OCI-LY1 (cell line): ENCODE results near the gene TYMS.

Experiments used
- H2AFZ ChIP-seq: fragments of 200-600 bp; sonication (generic), shearing (Covaris generic); 2 replicates; pipeline ENCODE4 v1.6.0; 2014; ENCODE audit warnings: antibody characterized with exemption, mild to moderate bottlenecking, low read length
- H3F3A ChIP-seq: fragments of 200-600 bp; sonication (generic), shearing (Covaris generic); 2 replicates; pipeline ENCODE4 v1.6.0; 2014; ENCODE audit warnings: mild to moderate bottlenecking, antibody characterized with exemption, low read length, moderate library complexity; ENCODE audit not compliant: insufficient read depth
- H3K27ac ChIP-seq: fragments of 200-600 bp; sonication (generic); 2 replicates; pipeline ENCODE4 v1.5.1; 2014; ENCODE audit warnings: low read length, mixed run types, mild to moderate bottlenecking, low read depth; ENCODE audit not compliant: poor library complexity, severe bottlenecking
- H3K27me3 ChIP-seq: fragments of 200-600 bp; sonication (generic); 2 replicates; pipeline ENCODE4 v1.6.0; 2014; ENCODE audit warnings: antibody characterized with exemption, mild to moderate bottlenecking, low read length, moderate library complexity; ENCODE audit not compliant: insufficient read depth
- H3K36me3 ChIP-seq: fragments of 200-600 bp; sonication (generic); 2 replicates; pipeline ENCODE4 v1.6.1; 2014; ENCODE audit warnings: mild to moderate bottlenecking, antibody characterized with exemption, low read length, moderate library complexity, mixed read lengths; ENCODE audit not compliant: insufficient read depth
- H3K4me1 ChIP-seq: fragments of 200-600 bp; sonication (generic); 2 replicates; pipeline ENCODE4 v1.5.1; 2014; ENCODE audit warnings: mild to moderate bottlenecking, low read length, moderate library complexity; ENCODE audit not compliant: insufficient read depth, severe bottlenecking
- H3K4me2 ChIP-seq: fragments of 200-600 bp; sonication (generic), shearing (Covaris generic); 2 replicates; pipeline ENCODE4 v1.6.1; 2014; ENCODE audit warnings: low read length
- H3K4me3 ChIP-seq: fragments of 200-600 bp; sonication (generic); 2 replicates; pipeline ENCODE4 v1.5.1; 2014; ENCODE audit warnings: low read length, low read depth, mild to moderate bottlenecking, mixed read lengths; ENCODE audit not compliant: poor library complexity, severe bottlenecking
- H3K79me2 ChIP-seq: fragments of 200-600 bp; shearing (Covaris generic); 2 replicates; pipeline ENCODE4 v1.6.1; 2016; ENCODE audit warnings: mixed run types, low read length, mixed read lengths; ENCODE audit not compliant: insufficient read depth
- H3K9ac ChIP-seq: fragments of 200-600 bp; sonication (generic), shearing (Covaris generic); 2 replicates; pipeline ENCODE4 v1.6.1; 2014; ENCODE audit warnings: mild to moderate bottlenecking, low read length, mixed read lengths
- H3K9me2 ChIP-seq: fragments of 200-600 bp; sonication (generic), shearing (Covaris generic); 2 replicates; pipeline ENCODE4 v1.6.1; 2014; ENCODE audit warnings: low read depth, mild to moderate bottlenecking, low read length, mixed read lengths
- H3K9me3 ChIP-seq: fragments of 200-600 bp; shearing (Covaris generic); 2 replicates; pipeline ENCODE4 v1.6.1; 2014; ENCODE audit warnings: low read length, mixed read lengths
- H4K20me1 ChIP-seq: fragments of 200-600 bp; sonication (generic), shearing (Covaris generic); 2 replicates; pipeline ENCODE4 v1.6.0; 2016; ENCODE audit warnings: mild to moderate bottlenecking, low read length; ENCODE audit not compliant: insufficient read depth
- CTCF ChIP-seq: fragments of 200-600 bp; sonication (generic), shearing (Covaris generic); IDR thresholded peaks from 2 replicates; pipeline ENCODE4 v1.5.1; 2017; ENCODE audit warnings: mild to moderate bottlenecking, antibody characterized with exemption, low read length, moderate library complexity, mixed read lengths
- EZH2 ChIP-seq: fragments of 200-600 bp; sonication (generic), shearing (Covaris generic); IDR thresholded peaks from 2 replicates; pipeline ENCODE4 v1.8.0; 2017; ENCODE audit warnings: borderline replicate concordance, mixed run types, mild to moderate bottlenecking, antibody characterized with exemption, low read length, moderate library complexity, mixed read lengths

Gene TYMS

GRCh38 chr18:715626-716025, 58.2 kb downstream of the TYMS start:
- no peaks in the 10 kb centered on the region for H3K27me3 ChIP-seq
- H2AFZ ChIP-seq, result no peak overlapping the region
- H3K4me2 ChIP-seq, result no peak overlapping the region
- no peaks in the 10 kb centered on the region for H3K36me3 ChIP-seq
- H3F3A ChIP-seq, result no peaks in the 10 kb centered on the region
- no peak overlapping the region for H3K27ac ChIP-seq
- H3K79me2 ChIP-seq, result no peaks in the 10 kb centered on the region
- H3K4me1 ChIP-seq, result no peaks in the 10 kb centered on the region
- no peak overlapping the region for H3K4me3 ChIP-seq
- no peaks in the 10 kb centered on the region for H4K20me1 ChIP-seq
- no peaks in the 10 kb centered on the region for H3K9me3 ChIP-seq
- TF ChIP-seq CTCF, result no peak
- TF ChIP-seq EZH2, result no peak
- no peak overlapping the region for H3K9ac ChIP-seq
- no peaks in the 10 kb centered on the region for H3K9me2 ChIP-seq

GRCh38 chr18:717003-717402, 59.5 kb downstream of the TYMS start:
- Histone ChIP-seq H3K27me3 (no peaks in the 10 kb centered on the region), H3K4me1 (no peaks in the 10 kb centered on the region), H2AFZ (no peak overlapping the region), H3K79me2 (no peaks in the 10 kb centered on the region), H3K9me2 (no peaks in the 10 kb centered on the region), H3K9me3 (no peaks in the 10 kb centered on the region), H3K36me3 (no peaks in the 10 kb centered on the region), H3F3A (no peaks in the 10 kb centered on the region), H3K4me3 (no peak overlapping the region), H4K20me1 (no peaks in the 10 kb centered on the region), H3K9ac (no peak overlapping the region), H3K4me2 (no peak overlapping the region), H3K27ac (no peak overlapping the region)
- TF ChIP-seq CTCF (no peak), EZH2 (no peak)
